NCI-H510A (cell line): Measurements from ENCODE around the gene PTGR3.
A peak's percentile ranks its signal among the peaks of the same experiment; 100 is the strongest.

Experiments used
- DNase-seq: peaks from one replicate; lab custom pipeline; 2025; lab: John Stamatoyannopoulos, UW

PTGR3 gene

GRCh38 chr18:75235896-75236295 lies 27.0 kb upstream of the PTGR3 start:
- DNase-seq = no peak

- no peak for DNase-seq
These were observed 26.0 kb upstream of the PTGR3 start for GRCh38 chr18:75234901-75235300.

- DNase-seq = no peak
These were observed 22.1 kb upstream of the PTGR3 start for GRCh38 chr18:75231053-75231406.

GRCh38 chr18:75230163-75231052 lies 21.5 kb upstream of the PTGR3 start:
- no peak for DNase-seq

GRCh38 chr18:75229437-75229836 lies 20.5 kb upstream of the PTGR3 start:
- no peak for DNase-seq

- no peak for DNase-seq
These were observed 20.0 kb upstream of the PTGR3 start for GRCh38 chr18:75228967-75229366.

- DNase-seq = no peak
These were observed 18.8 kb upstream of the PTGR3 start for GRCh38 chr18:75227535-75228296.

- DNase-seq = no peak
These were observed 18.0 kb upstream of the PTGR3 start for GRCh38 chr18:75226956-75227316.

GRCh38 chr18:75226286-75226955 lies 17.5 kb upstream of the PTGR3 start:
- no peak for DNase-seq

- peak; percentile 18 for DNase-seq
These were observed 14.9 kb upstream of the PTGR3 start for GRCh38 chr18:75223687-75224347.

- no peak for DNase-seq
These were observed 13.5 kb upstream of the PTGR3 start for GRCh38 chr18:75222407-75222806.

- no peak for DNase-seq
These were observed 13.0 kb upstream of the PTGR3 start for GRCh38 chr18:75221897-75222296.

GRCh38 chr18:75221397-75221796 lies 12.5 kb upstream of the PTGR3 start:
- DNase-seq = no peak

GRCh38 chr18:75220551-75221355 lies 11.8 kb upstream of the PTGR3 start:
- no peak for DNase-seq

GRCh38 chr18:75219745-75220375 lies 10.9 kb upstream of the PTGR3 start:
- DNase-seq = no peak

- no peak for DNase-seq
These were observed 9.4 kb upstream of the PTGR3 start for GRCh38 chr18:75218065-75218923.

- no peak for DNase-seq
These were observed 8.2 kb upstream of the PTGR3 start for GRCh38 chr18:75216911-75217689.

- DNase-seq = no peak
These were observed 7.4 kb upstream of the PTGR3 start for GRCh38 chr18:75216212-75216910.

GRCh38 chr18:75215663-75216062 lies 6.7 kb upstream of the PTGR3 start:
- peak; percentile 37 for DNase-seq
